NCI-H524 treated with DMSO at 0.1 percent for 48 hours (cell line): ENCODE data around the gene TTYH3.

ENCODE experiments used
- DNase-seq: peaks from one replicate; lab custom pipeline; 2025; lab: John Stamatoyannopoulos, UW

Gene TTYH3

GRCh38 chr7:2616387-2617324, 15.1 kb upstream of the TTYH3 start:
- no peak for DNase-seq

- no peak for DNase-seq
Observed at GRCh38 chr7:2617325-2617905, 14.4 kb upstream of the TTYH3 start.

- DNase-seq: no peak
Observed at GRCh38 chr7:2619116-2619515, 12.7 kb upstream of the TTYH3 start.

- no peak for DNase-seq
Observed at GRCh38 chr7:2621061-2621828, 10.5 kb upstream of the TTYH3 start.

GRCh38 chr7:2621948-2622640, 9.7 kb upstream of the TTYH3 start:
- no peak for DNase-seq

- DNase-seq: no peak
Observed at GRCh38 chr7:2622869-2623697, 8.7 kb upstream of the TTYH3 start.

- no peak for DNase-seq
Observed at GRCh38 chr7:2623698-2624014, 8.1 kb upstream of the TTYH3 start.

- no peak for DNase-seq
Observed at GRCh38 chr7:2624293-2624886, 7.4 kb upstream of the TTYH3 start.

- DNase-seq: no peak
Observed at GRCh38 chr7:2626498-2627117, 5.2 kb upstream of the TTYH3 start.

GRCh38 chr7:2627258-2628129, 4.3 kb upstream of the TTYH3 start:
- DNase-seq: no peak

GRCh38 chr7:2628130-2628482, 3.7 kb upstream of the TTYH3 start:
- DNase-seq: no peak

GRCh38 chr7:2628891-2629290, 2.9 kb upstream of the TTYH3 start:
- DNase-seq: no peak

- DNase-seq: no peak
Observed at GRCh38 chr7:2629746-2630681, 1.8 kb upstream of the TTYH3 start.

GRCh38 chr7:2632733-2633537, 1.1 kb downstream of the TTYH3 start:
- no peak for DNase-seq

- no peak for DNase-seq
Observed at GRCh38 chr7:2633538-2634266, 1.9 kb downstream of the TTYH3 start.

GRCh38 chr7:2634267-2635145, 2.7 kb downstream of the TTYH3 start:
- DNase-seq: no peak
